HT1080 (cell line): ENCODE measurements around the gene TSPAN31. TPM values are rescaled to one million over a fixed set of nuclear protein-coding genes. Genes with fewer than 3 reads are reported as not detected.
"Not testable (repeated sequence)": the region's sequence is repeated elsewhere in the genome, so short reads cannot be mapped to it uniquely, and the experiment has no call there.

Experiments used
- DNase-seq: peaks from one replicate; pipeline ENCODE4 v3.0.0-alpha.2; 2015; ENCODE audit warnings: low read depth
- total RNA-seq: library from RNA; depleted of rRNA; stranded (reverse); fragments of >200 nt; shearing (Covaris generic); gene quantifications from 2 replicates; pipeline ENCODE4 v1.2.3, GENCODE V29; 2014

Gene TSPAN31
- total RNA-seq, 1 experiment from 2014 or later, result 28.9 TPM

DNA sequence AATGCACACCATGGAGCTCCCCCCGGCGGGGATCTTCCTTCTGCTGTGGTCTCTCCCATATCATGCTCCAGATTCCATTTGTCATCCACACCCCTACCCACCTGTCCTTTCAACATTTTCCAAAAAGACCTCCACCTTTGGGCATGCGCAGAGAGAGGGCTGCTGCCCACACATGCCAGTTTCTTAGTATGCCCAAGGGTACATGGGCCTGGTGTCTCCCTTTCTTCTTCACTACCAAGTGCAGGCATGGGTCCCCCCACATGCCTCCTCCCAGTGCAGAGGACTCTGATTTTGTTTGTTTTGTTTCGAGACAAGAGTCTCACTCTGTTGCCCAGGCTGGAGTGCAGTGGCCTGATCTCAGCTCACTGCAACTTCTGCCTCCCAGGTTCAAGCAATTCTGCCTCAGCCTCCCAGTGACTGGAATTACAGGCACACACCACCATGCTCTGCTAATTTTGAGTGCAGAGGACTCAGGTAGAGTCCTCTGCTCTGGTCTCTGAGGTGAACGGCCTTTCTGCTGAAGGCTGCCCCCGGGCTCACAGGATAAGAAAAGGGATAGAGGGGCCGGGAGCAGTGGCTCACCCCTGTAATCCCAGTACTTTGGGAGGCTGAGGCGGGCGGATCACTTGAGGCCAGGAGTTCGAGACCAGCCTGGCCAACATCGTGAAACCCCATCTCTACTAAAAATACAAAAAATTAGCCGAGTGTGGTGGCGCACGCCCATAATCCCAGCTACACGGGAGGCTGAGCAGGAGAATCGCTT, 22.8 kb upstream of the TSPAN31 start:
- not testable (repeated sequence) for DNase-seq

DNA sequence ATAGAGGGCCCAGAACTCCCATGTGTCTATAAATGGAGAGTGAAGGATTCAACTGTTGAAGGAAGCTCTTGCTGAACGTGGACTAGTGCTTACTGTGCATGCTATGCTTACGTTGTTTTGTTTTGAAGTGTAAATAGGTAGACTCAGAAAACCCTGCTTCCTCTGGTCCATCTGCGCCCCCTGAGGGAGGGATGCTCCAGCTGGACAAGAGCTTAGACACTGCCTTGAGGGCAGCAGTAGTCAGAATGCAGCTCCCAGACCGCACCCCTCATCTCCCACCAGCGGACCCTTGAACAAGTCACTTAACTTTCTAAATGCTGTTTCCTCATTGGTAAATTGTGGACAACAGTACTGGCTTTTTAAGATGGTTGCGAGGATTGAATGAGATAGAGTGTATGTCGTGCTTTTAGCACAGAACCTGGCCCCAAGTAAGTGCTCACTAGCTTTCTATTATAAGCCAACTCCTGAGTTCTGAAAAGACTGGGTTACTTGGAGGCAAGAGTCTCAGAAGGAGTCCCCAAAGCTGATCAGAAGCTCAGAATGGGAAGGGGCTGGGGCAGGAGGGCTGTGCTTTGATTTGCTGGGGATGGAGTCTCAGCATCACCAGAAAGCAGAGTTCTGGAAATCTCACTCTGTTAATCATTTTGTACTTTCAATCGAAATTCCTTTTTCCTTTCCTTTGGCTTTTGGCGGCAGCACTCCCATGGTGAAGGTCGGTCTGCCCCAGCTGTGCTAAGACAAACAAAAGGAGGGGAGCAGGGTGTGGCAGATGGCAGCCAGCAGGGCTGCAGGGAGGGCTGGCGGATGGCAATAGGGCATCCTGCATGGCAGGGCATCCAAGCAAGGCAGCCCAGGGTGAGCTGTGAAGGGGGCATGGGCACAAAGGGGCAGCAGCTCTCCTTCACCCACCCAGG, 21.9 kb upstream of the TSPAN31 start:
- DNase-seq, result no peak

DNA sequence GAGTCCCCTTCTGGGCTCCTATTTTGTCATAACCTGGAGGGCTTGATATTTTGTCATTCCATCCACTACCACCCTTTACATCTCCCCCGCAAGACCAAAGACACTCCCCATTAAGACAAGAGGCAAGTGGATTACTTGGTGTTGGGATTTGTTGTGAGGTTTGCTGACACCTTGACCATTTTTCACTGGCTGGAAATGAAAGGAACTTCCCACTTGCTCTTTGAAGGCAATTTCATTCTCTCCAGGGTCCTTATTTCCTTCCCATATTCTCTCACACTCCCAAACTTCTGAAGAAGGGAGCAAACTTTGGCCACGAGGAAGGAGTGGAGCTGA, 21.2 kb upstream of the TSPAN31 start:
- DNase-seq, result no peak

DNA sequence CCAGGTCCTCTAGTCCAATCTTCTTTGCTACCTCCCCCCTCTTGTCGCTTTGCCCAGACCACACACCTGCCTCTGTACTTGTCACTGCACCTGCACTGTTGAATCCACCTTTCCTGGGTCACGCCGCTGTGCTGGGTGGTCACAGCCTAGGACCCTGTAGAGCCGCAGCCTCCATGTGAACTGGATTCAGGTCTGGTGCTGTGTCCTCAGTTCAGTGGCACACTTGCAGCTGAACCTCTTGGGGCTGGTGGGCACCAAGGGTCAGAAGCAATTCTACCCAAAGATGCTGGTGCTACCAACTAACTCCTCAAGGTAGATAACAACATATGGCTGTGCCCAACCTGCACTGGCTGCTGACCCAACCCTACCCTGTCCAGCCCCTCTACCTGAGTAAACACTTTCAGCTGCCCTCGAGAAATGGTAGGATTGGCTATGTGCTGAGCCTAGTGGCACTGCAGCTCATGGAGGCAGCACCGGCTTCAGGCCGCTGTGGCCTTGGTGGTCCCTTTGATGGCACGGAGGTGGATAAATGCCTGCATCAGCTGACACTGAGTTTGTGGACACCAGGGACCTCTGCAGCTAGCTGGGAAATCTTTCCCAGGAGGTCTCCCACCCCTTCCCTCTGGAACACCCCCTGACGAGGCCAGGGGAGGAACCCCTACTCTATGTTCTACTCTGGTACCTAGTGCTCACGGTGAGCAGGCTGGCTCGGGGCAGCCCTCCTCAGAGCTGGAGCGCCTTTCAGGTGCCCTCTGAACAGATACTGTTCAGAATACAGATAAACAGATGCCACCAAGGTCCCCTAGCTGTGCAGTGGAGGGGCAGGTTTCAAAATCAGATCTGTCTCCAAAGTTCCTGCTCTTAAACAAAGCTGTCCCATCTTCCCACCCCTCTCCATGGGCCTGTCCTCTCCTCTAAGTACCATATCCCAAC, 20.6 kb upstream of the TSPAN31 start:
- no peak for DNase-seq

DNA sequence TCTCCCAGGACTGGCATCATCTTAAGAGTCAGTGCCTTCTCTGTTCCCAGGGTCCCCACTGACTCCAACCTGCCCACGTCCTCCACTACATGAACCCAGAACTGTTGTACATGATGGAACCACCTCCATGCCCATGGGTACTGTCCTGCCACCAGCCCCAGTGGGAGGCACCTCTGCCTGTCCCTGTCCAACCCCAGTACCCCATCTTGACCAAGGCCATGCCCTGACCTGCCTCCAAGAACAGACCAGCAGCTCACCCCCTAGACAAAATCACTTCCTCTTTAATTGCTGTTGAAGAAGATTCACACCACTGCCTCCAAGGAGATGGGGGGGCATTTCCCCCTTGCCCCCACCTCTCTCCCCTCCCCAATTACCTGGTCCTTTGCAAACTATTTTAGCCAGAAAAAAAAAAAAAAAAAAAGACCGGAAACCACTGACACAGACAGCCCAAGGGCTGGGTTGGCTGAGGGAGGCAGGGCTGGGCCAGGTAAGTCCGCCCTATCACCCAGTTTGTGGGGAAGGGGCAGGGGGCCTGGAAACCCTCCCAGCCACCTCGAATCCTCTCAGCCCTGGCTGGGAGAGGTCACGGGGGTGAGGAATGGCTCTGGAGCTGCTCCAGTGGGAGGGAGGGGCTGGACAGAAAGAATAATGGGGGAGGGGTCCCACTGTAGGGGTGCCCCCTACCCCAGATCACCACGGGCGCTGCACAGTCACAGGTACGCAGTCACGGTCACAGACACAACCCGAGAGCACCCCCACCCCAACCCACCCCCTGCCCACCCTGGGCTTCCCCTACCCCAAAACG, 19.7 kb upstream of the TSPAN31 start:
- no peak for DNase-seq

DNA sequence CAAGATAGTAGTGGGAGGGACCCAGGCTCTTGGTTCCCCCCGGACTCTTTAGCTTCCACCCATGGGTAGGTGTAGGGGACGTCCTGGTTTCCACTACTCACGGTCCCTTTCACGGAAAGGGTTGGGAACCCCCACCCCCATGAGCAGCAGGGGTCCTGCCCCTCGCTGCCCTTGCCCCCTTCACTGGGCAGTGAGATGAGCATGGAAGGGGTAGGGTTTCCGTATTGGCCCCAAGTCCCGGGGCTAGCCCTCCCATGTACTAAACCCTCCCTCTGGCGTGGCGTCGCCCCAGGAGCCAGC, 19.0 kb upstream of the TSPAN31 start:
- no peak for DNase-seq

DNA sequence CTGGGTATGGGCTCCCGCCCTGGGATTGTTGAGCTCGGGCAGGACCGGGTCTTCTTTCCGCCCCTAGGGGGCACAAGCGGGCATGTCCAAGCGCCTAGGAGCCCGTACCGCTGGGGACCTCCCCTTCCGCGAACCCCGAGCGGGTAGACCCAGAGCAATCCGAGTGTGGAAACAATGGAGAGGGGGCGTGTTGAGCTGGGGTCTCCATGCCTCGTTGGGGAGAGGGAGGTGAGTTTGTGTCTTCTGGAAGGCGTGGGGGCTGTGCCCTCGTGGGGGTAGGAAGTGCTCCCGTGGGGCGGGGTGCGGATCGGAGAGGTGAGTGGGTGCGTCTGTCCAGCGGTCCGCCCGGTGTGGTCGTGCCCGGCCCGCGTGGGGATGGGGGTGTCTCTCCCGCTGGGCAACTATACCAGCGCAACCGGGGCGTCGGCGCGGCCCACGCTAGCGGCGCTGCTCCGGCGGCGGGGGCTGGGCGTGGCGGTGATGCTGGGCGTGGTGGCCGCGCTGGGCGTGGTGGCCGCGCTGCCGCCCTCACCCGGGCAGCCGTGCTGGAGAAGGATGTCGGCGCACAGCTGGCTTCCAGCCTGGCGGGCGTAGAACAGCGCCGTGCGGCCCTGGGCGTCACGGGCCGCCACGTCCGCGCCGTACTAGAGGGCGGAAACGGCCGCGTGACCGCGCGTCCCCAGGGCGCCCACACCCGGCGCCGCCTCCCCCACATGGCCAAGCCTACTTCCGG, 18.5 kb upstream of the TSPAN31 start:
- DNase-seq, result peak; percentile 79

DNA sequence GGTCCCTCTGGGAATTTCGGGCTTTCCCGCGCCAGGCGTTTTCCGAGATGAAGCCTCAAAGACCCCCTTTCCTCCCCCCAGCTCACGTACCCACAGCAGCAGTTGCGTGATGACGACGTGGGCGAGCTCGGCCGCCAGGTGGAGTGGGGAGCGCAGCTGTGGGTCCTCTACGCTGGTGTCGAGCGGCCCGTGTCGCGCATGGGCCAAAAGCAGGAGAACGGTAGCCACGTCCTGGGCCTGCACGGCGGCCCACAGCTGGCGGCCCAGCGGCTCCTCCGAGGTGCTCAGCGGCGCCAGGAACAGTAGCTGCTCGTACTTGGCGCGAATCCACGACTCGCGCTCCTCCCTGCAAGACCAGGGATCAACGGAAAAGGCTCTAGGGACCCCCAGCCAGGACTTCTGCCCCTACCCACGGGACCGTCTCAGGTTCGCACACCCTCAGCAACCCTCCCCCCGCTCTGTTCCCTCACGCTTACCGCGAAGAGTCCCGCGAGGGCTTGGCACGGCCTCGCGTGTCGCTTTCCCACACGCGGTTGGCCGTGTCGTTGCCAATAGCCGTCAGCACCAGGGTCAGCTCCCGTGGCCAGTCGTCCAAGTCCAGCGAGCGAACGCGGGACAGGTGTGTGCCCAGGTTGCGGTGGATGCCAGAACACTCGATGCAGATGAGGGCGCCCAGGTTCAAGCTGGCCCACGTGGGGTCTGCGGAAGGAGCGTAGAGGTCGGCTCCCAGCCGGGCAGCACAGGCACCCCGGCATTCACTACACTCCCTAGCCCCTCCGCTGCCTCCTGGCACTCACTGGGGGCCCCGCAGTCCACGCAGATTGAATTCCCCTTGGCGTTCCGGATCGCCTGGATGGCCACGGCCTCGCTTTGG, 17.7 kb upstream of the TSPAN31 start:
- DNase-seq, result no peak

DNA sequence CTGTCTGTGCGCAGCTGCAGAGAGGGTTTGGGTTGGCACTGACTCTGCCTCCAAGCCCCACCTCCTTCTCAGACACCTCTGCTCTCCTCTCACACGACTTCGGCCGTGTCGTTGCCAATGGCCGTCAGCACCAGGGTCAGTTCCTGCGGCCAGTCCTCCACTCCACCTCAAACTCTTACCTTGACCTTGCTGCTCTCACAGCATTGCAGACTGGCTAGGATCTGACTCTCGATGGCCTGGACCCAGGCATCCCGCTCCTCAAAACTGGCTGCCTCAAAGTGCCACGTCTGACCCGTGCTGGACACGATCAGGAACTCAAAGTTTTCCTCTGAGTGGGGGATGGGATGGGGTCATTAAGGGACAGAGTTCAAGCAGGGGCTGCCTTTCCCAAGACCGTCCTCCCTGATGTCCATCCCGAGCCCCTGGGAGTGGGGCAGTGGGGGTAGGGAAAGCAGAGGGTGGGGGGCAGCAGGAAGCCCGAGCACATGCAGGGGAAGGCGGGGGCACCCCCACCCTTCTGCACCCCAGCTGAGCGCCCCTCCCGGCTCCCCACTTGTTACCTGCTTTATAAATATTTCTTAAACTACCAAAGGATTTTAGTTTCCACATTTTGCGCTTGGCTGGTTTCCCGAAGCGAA, 17.0 kb upstream of the TSPAN31 start:
- DNase-seq, result no peak

DNA sequence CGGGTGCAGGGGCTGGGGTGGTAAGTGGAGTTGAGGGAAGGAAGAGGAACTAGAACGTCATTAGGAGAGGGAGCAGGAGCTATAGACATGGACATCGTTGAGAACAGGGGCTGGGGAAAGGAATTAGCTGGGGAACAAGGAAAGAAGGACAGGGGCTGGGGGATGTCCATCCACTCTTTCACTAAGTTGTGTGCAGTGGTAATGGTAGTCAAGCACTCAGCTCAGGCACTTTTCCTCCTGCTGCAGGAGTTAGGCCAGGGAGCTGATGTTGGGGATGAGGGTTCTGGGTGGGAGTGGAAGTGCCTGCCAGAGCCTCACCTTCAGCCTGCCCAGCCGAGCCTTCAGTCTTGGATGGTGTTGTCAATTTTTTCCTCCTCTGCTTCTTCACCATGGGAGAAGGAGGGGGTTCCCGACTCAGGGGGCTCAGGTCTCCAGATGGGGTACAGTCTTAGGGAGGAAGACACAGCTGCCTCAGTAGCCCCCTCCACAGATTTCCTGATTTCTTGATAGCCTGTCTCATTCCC, 15.5 kb upstream of the TSPAN31 start:
- no peak for DNase-seq

DNA sequence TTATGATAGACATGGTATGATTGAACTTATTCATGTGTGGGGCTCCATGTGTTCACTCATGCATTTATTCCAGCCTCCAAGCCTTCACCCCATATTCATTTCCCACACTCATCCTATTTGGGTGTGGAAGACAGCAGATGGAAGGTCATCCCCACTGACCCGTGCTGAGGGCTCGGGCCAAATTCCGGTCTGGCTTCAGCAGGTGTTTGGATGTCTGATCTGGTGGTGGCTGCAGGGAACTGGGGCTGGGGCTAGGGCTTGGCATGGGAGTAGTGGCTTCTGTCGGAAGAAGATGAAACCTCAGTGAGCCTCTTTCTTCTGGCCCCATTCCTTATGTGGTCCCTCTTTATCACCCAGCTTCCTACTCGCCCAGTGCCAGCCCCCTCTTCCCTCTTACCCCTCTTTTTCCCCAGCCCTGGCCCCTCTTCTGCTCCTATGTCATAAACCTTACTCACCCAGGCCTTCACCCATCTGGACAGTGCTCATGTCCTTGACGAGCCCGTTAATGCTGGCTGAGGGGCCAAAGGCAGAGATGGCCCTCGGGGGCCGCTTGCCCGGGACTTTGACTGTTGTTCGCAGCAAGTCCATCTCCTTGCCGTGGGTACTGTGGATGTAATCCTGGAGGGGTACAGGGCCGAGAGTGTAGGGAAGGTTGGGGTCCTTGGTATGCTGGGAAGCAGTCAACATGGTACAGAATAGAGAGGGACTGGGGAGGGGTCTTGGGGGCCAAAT, 14.3 kb upstream of the TSPAN31 start:
- no peak for DNase-seq

DNA sequence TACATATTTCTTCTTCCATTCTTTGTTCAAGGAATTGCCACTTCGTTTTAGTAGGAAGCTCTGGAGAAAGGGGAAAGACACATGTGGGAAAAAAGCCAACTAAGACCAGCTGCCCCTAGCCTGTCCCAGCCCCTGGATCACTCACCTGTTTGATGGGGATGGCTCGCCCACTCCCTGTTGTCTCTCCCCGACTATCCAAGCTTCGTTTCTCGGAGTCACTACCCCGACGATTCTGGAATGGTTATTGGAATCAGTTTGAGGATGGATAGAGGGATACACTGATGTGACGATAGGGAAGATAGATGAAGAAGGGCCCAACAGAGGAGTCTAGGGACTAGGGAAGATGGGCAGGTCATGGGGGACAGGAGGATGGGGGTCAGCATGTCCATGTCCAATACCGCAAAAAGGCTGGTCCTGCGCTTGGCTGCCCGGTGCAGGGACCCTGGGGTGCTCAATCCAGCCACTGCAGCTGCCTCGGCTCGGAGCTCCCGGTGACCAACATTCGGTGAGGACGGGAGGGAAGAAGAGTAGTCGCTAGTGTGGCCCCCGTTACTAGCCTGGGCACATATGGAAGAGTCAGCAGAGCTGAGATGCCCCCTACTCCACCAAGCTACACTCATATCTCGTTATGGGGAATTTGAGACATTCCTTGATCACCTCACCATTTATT, 13.3 kb upstream of the TSPAN31 start:
- no peak for DNase-seq

DNA sequence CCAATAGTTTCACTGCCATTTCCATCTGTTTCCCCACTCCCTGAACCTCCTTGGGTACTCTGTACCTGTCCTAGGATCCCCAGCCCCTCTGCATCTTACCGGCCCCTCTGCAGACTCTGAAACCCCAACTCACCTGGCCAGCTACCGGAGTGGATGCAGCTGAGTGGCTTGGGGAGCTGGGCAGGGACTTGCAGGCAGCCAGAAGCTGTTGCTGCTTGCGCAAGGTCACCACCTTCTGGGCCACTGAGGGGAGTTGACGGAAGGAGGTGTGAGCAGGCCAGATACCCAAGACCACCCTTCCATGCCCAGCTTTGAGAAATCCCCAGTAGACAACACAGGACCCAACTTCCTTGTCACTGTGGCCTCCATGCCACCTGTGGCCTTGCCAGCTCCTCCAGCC, 12.6 kb upstream of the TSPAN31 start:
- DNase-seq, result no peak

DNA sequence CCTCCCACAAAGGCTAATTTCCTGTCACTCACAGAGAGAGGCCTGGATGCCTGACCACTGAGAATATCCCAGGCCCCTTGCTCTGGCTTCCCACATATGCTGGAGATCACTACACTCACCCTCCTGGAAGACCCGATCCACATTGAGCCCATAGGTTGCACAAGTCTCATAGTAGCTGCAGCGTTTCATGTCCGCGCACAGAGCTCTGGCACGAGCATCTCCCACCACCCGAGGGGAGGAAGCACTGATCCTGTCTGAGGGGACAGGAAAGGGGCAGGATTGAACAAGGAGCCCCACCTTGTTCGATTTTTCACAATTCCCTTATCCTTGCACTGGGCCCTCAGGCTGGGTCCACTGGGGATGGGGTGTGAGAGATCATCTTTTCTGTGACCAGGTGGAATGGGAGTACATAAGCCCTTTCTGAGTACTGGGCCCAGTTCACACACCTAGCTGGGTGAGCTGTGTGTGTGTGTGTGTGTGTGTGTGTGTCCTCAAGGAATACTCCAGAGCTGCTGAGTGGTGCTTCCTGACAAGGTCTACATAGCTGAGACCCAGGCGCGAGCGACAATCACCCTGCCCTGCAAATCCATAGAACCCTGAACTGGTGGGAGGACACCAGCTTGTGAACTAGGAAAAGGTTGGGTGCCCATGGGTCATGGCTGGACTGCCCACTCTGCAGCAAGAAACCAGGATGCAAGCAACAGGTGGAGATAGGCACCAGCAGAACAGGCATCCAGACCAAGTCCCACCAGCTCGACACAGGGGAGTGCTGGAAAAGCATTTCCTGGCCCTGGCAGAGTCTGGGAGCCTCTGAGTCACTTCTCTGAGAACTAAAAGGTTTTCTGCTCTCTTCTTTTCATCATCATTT, 11.9 kb upstream of the TSPAN31 start:
- peak; percentile 30 for DNase-seq

DNA sequence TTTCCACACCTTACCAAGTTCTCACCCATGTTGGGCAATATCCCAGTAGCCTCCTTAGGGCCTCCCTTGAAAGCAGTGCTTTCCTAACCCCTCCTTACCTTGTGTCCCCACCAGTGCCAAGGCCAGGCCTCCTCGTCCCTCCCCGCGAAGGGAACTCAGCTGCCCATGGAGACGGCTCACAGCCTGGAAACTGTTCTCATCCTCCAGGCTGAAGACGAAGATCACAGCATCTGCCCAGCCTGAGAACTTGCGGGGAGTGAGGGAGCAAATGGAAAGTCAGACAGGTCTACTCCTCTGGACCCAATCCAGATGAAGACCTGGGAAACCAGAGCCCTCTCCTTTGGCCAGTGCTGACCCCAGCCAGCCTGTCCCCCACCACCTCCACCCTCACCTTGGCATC, 10.9 kb upstream of the TSPAN31 start:
- no peak for DNase-seq

DNA sequence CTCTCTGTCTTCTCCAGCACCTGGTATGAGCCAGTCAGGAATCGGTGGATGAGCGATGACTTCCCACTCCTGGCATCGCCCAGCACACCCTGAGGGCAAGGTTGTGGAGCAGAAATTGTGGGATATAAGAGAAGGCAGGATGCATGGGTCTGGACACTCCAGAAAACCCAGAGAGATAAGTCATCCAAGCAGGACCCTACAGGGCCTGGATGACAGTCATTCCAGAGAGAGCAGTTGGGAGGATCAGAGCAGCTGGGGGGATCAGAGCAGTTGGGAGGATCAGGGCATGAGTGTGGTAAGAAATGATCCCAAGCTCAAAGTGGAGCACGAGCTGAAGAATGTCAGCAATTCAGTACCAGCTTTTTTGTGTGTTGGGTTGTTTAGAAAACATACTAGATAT, 10.2 kb upstream of the TSPAN31 start:
- DNase-seq, result no peak
